ENCODE data around the gene FASTKD2.
A peak's percentile ranks its signal among the peaks of the same experiment; 100 is the strongest.
"Not testable (repeated sequence)": the region's sequence is repeated elsewhere in the genome, so short reads cannot be mapped to it uniquely, and the experiment has no call there.

The FASTKD2 gene

DNA sequence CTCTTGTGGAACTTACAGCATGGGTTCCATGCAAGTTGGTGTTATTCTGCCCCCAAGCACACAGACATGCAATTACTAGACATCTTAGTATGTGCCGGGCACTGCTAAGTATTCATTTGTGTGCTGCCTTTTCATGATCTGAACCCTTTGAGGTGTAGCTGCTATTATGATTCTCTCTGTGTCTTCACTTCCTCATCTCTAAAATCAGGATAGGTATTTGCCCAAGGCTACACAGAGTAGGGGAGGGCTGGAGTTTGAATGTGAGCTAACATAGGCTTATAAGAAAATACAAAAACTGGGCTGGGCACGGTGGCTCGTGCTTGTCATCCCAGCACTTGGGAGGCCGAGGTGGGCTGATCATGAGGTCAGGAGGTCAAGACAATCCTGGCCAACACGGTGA lies 27.2 kb downstream of the FASTKD2 start:
- DNase-seq, result no peak

DNA sequence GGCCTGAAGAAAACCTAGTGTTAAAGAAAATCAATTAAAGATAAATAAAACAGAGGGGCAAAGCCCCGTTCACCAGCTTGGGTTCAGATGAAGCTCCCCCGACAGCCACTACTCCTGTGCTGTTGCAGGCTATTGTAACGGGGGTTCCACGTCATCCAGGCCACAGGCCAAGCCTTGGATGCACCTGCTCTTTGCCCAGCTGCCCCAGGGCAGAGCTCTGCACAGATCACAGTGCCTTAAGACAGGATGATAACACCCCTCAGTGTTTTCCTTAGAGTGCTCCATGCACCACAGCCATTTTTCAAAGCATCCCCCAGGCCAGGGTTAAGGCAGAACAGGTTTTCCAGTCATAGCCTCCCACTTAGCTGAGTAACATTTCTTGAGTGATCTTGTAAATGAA lies 32.0 kb downstream of the FASTKD2 start:
- DNase-seq, result no peak

DNA sequence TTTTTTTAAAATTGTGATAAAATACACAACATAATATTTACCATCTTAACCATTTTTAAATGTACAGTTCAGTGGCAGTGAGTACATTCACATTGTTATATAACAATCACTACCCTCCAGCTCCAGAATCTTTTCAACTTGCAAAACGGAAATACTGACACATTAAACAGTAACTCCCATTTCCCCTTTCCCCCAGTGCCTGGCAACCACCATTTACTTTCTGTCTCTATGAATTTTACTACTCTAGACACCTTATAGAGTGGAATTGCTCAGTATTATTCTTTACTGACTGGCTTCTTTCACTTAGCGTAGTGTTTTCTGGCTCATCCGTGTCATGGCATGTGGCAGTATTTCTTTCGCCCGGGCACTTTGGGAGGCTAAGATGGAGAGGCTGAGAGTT lies 32.6 kb downstream of the FASTKD2 start:
- DNase-seq, result peak; percentile 47 to 59

DNA sequence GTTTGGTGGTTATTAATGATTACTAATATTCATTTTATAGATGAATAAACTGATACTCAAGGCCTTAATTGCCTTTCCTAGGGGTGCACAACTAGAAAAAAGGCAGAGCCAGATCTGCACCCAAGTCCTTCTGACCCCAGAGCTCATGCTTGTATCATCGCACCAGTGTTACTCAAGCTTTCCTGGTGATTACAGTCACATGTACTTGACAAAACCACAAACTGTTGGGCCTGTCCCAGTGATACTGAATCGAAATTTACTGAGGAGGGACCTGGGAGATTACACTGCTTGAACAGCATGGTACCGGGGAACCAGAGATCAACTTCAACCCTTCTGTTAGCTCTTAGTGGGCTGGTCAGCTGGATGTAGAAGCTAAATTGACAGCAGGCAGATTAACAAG lies 33.7 kb downstream of the FASTKD2 start:
- peak; percentile 83 to 85 for DNase-seq

DNA sequence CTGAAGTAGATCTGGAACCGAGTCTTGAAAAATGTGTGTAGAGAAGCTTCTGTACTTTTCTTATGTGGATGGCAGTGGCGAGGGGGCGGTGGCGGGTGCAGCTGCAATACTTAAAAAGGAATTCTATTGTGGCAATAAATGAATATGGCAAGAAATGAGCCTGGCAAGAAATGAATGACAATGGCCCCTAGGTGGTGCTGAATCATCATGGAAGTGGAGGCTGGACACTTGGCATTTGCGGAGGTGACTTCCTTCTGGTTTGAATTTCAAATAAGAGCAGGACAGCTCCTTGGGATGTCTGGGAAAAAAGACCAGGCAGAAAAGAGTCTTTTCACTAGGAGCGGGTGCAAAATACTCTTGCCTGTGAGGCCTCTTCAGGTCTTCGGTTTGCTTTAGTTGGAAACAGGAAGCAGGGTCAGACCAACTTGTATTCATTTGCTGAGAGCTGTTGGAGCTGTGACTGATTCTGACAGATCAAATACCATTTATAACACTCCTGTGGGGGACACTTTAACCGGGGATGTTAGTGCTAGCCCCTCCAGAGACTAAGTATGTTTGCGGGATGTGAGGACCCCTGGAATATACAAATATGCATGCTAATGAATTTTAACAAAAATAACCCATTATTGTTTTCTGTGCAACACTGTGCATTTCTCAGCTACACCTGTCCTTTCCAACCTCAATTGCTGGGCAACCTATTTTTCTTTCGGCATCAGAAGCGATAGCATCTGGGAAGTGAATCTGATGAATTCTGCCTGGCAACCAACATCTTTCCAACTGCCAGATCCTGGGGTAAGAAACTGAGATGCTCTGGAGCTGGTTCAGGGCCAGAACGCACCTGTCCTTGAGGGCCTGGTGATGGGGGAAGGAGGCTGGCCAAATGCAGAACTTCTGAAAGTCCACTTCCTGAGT lies 35.4 kb downstream of the FASTKD2 start:
- peak; percentile 76 to 81 for DNase-seq

DNA sequence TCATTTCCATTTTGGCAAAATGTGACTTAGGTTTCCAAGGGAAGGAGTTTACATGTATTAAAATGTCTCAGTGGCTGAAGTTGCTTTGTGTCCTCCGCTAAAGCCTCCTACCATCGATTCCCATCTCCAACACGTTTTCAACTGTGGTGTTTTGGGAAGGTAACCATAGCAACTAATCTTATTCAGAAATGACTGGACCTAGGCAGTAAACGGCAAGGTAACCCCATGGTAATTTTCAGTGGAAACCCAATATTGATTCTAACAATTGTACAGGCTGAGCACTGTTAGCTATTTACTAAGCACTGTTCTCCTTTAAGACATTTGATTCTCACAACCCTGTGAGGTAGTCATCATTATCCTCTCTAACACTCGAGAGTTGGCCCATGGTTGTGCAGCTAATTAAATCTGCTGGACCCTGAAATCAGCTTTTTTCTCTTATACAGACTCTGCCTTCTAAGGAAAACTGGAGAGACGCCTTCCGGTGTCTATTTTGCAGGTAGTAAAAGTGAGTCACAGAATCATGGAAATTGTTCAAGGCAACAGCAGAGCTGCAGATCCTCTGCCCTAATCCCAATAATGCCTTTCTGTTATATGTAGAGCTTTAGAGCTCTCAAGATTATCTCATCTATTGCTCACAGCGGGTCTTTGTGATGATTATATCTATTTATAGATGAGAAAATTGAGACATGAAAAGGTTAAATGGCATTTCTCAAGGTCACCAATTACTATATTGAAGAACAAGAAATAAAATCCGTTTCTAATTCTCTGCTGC lies 36.2 kb downstream of the FASTKD2 start:
- DNase-seq, result no peak

DNA sequence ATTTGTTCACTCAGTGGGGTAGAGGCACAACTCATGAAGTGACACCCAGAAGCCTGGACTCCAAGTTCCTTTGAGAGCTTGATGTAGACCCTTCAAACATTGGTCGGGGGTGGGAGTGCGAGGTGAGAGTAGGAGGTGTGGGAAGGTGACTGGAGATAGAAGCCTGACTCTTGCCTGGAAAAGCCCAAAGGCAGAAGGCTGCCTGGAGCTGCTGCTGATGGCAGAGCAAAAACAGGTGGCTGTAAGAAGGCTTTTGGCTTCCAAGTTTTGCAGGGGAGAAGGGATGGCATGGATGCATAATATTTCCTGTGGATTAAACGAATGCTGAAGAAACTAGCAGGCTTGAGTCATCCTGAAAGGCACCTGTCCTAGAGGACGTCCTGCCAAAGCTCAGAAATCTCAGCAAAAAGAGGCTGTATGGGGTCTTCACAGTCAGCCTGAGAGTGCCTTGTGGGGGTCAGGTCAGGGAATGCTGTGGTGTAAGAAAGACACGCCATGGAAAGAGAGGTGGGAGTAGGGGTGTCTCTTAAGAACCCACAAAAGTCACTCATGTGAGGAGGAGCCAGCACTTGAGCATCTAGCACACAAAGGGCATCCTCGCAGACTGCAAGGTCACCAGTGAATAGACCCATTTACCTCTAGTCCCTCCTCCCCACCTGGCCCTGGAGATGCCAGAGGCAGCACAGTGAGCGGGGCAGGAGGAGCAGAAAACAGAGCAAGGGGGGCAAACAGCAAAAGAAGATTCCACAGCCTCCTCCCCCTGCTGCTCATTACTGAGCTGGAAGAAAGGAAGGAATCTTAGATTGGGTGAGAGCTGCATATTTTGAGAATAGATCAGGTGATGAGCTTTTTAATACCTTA lies 37.5 kb downstream of the FASTKD2 start:
- no peak for DNase-seq

DNA sequence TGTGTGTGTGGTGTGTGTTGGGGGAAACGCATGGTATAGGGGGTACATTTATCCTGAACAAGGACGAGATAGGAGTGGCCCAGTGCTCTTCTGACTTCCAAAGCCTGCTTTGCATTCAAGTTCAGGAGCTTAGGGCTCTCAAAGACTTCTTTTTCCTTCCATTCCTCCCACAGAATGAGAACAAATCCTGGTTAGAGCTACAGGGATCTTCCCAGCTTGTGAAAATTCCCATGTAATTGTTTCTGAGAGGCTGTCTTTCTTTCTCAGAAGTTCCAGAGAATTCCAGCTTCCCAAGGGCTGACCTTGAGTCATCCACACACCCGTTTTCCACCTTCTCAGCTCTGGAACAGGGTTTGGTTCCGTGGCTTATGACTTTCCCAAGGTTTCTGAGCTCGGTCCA lies 38.9 kb downstream of the FASTKD2 start:
- no peak for DNase-seq

DNA sequence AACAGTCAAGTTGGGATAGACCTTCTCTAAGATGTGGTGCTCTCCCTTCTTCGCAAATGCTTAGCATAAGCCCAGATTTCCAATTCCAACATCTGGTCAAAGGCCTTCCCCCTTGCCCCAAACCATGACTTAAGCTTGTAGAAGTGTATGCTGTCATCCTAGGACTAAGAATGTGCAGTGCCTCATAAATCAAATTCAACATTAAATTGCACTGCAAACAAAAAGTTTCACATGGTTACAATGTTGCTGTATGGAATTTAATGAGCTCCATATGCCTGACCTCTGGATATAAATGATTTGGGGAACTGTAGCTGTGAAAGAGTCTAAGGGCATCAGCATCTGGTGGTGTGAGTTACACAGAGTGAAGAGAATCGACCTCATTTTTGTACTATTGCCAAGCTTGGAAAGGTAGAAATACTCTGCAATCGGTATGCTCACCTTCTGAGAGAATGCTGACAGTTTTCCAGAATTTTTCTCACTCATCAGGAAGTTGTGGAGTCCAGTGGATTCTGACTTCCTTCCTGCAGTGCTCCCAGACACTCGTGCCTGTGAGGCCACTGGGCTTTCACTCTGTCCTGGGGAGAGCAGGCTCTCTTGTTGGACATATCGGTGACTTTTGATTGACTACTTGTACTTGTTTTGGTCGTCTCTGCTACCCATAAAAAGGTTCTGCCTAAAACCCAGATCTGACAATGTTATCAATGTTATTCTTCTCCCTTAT lies 40.6 kb downstream of the FASTKD2 start:
- no peak for DNase-seq

DNA sequence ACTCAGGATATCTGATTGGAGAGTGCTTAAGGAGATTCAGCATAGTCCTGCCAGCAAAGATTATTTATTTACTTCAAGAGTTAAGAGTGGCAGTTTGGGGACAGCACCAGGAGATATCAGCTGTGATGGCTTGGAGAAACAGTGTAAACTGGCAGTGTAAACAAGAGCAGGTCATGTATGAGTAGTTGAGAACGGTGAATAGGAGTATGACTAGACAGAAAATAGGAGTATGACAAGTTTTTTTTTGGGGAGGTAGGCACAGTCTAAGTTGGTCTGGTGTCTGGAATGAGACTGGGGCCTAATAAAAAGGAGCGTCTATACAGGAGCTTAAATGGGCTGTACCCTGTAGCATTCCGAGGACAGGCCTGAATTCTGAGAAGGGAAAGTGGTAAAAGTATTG lies 42.2 kb downstream of the FASTKD2 start:
- DNase-seq, result not testable (repeated sequence)

DNA sequence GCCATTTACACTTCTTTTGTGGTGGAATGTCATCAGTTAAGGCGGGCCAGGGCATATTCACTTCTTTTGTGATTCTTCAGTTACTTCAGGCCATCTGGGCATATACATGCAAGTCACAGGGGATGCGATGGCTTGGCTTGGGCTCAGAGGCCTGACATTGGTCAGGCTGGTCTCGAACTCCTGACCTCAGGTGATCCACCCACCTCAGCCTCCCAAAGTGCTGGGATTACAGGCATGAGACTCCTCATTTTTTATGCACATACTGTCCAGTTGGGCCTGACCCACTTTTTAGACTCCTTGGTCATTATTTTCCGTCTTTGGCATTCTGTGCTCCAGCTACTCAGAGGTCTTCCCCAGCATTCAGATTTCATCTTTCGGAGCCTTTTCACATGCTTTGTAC lies 47.1 kb downstream of the FASTKD2 start:
- not testable (repeated sequence) for DNase-seq

DNA sequence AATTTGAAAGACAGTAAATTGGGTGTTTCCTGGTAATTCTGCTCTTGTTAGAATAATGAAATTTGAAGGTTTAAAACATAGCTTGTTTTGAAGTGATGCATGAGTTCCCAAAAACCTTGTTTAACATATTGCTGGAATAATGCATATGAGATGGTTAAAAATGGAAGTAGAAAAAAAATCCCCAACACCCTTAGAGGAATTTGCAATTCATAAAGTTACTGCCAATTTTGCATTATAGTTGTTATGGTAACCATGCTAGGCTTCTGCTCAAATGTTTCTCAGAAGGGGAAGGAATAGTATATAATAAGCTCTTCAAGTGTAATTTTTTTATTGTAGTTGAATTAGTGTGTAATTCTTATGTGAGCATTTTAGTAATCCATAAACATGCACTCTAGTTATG lies 49.1 kb downstream of the FASTKD2 start:
- no peak for DNase-seq

DNA sequence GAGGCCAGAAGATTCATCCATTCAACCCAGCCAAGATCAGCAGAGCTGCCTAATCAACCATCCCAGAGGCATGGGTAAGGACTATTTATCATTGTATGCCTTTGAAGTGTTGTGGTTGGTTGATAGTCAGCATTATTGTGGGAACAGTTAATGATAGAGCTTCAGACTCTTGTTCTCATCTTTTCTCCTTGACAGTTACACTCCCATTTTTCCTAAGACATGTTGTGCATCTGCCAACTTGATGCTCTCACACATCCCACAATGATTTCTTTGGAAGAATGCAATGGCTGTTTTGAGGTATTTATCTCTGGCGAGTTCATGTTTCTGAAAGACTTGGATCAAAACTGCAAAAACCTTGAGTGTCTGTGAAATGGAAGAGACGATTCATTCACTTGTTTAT lies 55.4 kb downstream of the FASTKD2 start:
- DNase-seq, result no peak

DNA sequence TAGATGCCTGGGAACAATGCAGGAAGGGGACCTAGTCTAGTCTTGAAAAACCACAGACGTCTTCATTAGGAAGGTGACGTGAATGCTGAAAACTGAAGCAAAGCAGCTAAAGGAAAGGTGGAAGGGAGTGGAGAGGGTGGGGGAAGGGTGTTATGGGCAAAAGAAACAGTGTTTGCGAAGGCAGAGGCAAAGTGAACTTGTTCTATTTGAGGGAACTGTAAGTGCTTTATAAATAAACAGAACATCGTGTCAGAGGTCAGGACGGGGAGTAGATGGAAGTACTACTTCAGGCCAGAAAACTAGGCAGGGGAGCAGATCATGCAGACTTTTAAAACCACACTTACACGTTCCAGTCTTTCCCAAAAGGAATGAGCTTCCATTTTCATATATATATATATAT lies 57.8 kb downstream of the FASTKD2 start:
- DNase-seq, result no peak

DNA sequence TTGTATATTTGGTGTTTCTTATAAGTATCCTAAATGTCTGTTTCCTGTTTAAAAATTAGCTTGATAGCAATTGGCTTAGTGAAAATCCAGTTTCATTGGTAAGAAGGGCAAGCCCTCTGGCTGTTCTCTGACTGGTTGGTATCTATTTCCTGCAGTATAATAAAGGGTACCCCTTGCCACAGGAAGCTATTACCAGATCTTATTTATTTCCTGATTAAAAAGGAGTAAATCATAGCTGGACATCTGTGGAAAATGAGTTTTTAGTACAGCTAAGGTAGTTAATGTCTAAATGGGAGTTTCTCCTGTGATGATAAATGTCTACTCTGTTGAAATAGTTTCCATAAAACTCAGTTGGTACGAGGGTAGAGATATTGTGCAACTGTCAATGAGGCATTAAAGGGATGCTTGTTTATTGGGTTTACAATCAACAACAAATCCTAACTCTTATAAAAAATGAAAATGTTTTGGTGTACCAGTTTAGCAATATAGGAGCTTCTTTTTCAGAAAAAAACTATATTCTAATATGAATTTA lies 58.7 kb downstream of the FASTKD2 start:
- no peak for DNase-seq

DNA sequence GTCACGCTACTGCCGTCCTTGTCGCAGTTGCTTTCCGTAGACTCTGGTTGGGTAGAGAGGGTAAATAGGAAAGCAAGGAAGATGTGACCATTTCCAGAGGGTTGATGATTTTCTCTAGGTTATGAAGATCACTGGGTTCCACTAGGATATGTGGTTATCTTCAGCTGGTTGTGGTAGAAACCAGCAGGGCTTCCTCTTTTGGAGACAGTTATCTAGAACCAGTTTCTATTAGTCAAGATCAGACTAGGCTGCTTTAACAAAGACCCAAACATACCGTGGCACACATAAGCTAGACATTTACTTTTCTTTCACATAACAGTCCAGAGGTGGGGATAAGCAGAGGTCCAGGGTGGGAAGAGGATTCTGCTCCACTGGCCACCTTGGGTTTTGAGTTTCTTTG lies 59.6 kb downstream of the FASTKD2 start:
- no peak for DNase-seq

DNA sequence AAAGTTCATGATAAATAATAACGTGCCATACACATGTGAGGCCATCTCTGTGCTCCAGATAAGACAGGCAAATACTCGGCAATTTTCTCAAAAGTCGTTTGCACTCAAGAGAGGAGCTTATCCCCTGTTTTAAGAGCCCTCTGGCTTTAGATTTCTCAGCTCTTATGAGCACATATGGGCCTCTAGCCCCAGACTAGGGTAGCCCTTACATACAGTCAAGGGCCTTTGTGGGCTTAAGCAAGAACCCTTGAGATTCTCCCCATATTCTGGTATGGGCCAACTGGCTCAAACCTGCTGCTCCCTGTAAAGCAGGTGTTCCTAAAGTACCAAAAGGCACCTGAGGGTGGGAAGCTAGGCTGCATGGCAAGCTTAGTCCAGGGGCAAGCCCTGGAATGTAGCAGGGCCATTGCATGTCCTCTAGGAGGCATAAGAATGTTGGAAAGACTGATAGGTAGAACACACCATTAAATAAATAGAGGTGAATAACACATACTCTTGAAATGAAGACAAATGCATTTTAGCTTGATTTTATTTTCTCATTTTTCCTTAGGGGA lies 66.1 kb downstream of the FASTKD2 start:
- DNase-seq, result no peak

DNA sequence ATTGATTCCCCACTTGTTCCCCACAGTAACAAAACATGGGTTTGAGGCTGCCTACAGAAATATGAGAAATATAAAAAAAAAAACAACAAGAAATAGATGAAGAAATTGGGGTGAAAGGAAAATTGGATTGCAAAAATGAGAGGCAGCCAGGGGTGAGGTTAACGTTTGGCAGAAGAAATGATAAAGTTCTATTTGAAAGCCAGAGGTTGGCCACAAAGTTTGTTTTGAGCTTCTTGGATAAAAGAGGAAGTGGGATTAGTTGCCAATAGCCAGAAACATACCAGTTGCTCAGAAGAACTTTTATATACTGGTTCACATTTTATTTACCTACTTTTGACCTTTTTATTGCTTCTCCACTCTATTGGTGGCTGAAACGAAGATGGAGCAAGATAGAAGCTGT lies 67.5 kb downstream of the FASTKD2 start:
- DNase-seq, result peak in 1 of 2 donors; percentile 3

DNA sequence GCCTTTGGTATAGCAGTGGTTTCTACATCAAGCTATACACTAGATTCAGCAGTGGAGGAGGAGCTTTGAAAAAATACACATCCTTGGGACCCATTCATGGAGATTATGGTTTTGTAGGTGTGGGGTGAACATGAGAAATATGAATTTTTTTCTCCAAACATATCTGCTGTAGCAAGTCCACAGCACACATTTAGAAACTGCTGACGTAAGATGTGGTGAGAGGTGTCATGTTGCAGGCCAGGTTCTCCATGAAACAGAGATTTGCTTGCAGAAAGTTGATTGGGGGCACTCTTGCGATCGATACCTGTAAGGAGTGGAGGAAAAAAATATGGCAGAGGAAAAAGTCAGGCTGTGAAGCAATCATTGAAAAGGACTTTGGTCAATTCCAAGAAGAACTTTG lies 67.9 kb downstream of the FASTKD2 start:
- DNase-seq, result no peak

DNA sequence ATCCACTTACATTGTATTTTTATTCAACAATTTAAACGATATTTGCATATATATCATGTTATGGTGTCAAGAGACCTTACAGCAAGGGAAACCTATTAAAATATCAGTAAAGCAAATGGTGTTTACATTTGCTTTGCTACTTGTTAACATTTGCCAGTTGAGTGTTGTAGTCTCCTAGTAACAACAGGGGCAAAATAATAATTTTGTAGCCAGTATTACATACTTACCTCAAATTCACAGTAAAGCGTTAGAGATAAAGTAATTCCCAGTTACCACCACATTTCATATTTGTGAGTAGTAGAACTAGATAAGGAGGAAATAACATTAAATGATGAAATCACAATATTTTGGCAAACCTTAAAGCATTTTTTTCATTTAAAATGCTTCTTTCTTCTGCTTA lies 71.3 kb downstream of the FASTKD2 start:
- DNase-seq, result no peak

DNA sequence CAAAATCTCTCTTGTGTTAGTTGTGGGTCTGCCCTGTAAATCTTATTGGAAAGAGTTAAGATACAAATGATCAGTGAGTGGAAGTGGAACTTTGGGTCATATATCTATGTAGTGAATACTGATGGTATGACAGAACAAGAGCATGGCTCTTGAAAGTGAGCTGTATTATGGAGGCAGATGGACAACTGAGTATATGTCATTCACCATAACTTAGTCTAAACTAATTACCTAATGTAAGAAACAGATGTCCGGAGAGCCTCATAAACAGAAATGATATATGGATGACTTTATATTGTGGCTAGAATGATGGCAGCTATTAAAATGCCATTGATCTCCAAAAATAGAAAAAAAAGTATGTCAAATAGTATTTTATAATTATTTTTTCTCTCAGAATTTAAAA lies 72.4 kb downstream of the FASTKD2 start:
- no peak for DNase-seq

DNA sequence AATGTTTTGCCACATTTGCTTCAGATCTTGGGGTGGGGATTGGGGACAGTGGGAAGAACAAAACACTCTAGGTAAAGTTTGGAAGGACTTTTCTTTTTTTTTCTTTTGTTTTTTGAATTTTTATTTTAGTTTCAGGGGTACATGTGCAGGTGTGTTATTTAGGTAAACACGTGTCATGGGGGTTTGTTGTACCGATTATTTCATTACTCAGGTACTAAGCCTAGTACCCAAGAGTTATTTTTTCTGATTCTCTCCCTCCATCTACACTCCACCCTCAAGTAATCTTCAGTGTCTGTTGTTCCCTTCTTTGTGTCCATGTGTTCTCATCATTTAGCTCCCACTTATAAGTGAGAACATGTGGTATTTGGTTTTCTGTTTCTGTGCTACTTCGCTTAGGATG lies 73.3 kb downstream of the FASTKD2 start:
- no peak for DNase-seq
